ENCODE data around the gene DNAH11. TPM values are rescaled to one million over a fixed set of nuclear protein-coding genes. Genes with fewer than 3 reads are reported as not detected.

DNAH11 gene
- total RNA-seq, 6 donors from 2014 or later, result 4.2 to 45.5 (median 12.0) TPM

- H3K9me3 ChIP-seq, result no peaks in the 10 kb centered on the region
- peak in 1 of 2 donors; percentile 35 for DNase-seq
- 56 to 72% methylated on average over 3 of the region's 3 CpGs for WGBS, 2 donors
- no peak overlapping the region for H3K4me3 ChIP-seq
- no peak for ATAC-seq (ENCODE audit: low FRiP score in 2 of 2)
- TF ChIP-seq EP300 (IDR thresholded peaks at IDR 0.05) (no peak), POLR2AphosphoS5 (IDR thresholded peaks at IDR 0.05) (no peak), POLR2A (IDR thresholded peaks at IDR 0.05) (no peak)
- TF ChIP-seq, protein P1, sequence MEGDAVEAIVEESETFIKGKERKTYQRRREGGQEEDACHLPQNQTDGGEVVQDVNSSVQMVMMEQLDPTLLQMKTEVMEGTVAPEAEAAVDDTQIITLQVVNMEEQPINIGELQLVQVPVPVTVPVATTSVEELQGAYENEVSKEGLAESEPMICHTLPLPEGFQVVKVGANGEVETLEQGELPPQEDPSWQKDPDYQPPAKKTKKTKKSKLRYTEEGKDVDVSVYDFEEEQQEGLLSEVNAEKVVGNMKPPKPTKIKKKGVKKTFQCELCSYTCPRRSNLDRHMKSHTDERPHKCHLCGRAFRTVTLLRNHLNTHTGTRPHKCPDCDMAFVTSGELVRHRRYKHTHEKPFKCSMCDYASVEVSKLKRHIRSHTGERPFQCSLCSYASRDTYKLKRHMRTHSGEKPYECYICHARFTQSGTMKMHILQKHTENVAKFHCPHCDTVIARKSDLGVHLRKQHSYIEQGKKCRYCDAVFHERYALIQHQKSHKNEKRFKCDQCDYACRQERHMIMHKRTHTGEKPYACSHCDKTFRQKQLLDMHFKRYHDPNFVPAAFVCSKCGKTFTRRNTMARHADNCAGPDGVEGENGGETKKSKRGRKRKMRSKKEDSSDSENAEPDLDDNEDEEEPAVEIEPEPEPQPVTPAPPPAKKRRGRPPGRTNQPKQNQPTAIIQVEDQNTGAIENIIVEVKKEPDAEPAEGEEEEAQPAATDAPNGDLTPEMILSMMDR (IDR thresholded peaks at IDR 0.05), result no peak
- H3K27me3 ChIP-seq, result no peaks in the 10 kb centered on the region
- no peak overlapping the region for H3K27ac ChIP-seq
- no peaks in the 10 kb centered on the region for H3K4me1 ChIP-seq
- no peaks in the 10 kb centered on the region for H3K36me3 ChIP-seq
Measured at GRCh38 chr7:21550076-21550475, 7.2 kb downstream of the DNAH11 start.

DNA sequence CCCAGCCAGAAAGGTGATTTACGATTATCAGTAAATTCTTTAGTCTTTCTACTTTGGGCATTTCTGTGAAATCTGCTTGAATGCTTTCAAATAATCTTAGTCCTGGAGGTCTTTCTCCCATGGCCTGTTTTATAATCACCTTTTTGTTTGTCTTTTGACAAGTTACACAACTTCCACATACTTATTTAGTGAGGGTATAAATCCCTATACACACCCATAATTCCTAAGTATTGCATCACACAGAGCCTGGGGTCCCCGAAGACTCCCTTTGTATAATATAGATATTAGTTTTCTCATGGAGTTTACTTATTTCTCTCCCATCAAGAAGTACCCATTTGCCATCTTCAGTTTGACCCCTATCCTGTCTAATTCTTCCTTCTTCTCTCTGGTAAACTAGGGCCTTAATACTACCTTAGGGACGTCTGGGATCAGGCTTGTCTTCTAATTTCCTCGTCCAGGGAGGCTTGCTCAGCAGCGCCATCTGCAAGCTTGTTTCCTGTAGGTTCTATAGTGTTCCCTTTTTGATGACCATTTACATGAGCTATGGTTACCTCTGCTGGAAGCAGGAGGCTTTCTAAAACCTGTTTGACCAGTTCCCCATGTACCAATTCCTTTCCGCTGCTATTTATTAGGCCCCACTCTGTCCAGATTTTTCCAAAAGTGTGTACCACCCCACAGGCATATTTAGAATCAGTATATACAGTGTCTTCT, 8.1 kb downstream of the DNAH11 start:
- 66 to 69% methylated on average over 6 of the region's 6 CpGs for WGBS, 2 donors
- peak in 1 of 2 donors; percentile 31 for DNase-seq
- no peak for ATAC-seq (ENCODE audit: low FRiP score in 2 of 2)
- TF ChIP-seq EP300 (IDR thresholded peaks at IDR 0.05) (no peak), POLR2AphosphoS5 (IDR thresholded peaks at IDR 0.05) (no peak), POLR2A (IDR thresholded peaks at IDR 0.05) (no peak)
- TF ChIP-seq, protein P1 (IDR thresholded peaks at IDR 0.05), result no peak
- no peaks in the 10 kb centered on the region for H3K36me3 ChIP-seq
- H3K4me1 ChIP-seq, result no peaks in the 10 kb centered on the region
- H3K27me3 ChIP-seq, result no peaks in the 10 kb centered on the region
- H3K9me3 ChIP-seq, result no peaks in the 10 kb centered on the region
- H3K4me3 ChIP-seq, result no peak overlapping the region
- H3K27ac ChIP-seq, result no peak overlapping the region

DNA sequence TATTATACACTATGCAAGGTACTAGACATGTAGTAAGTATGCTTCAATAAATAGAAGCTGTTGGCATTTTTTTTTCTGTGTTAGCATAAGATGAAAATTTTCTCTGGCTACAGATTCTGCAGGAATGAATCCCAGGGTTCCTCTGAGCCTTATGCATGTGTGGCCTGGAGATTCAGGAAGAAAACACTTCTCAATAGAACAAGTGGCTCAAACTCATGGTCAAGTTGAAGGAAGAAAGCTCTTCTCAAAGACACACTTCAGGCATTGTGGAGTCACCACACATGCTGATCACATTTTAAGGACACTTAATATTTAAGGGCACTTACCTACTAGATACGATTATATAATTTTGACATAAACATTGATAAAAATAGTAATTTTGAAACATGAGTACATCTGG, 19.5 kb downstream of the DNAH11 start:
- Histone ChIP-seq H3K4me3 (no peak overlapping the region), H3K27ac (no peak overlapping the region), H3K36me3 (no peaks in the 10 kb centered on the region), H3K4me1 (no peaks in the 10 kb centered on the region), H3K27me3 (no peaks in the 10 kb centered on the region), H3K9me3 (no peaks in the 10 kb centered on the region)
- TF ChIP-seq EP300 (IDR thresholded peaks at IDR 0.05) (peak in 1 of 4 donors; percentile 38), POLR2A (IDR thresholded peaks at IDR 0.05) (no peak)
- ATAC-seq (ENCODE audit: low FRiP score in 2 of 2) (no peak), DNase-seq (no peak)
- 71 to 83% methylated on average over 1 of the region's 1 CpG for WGBS, 2 donors

DNA sequence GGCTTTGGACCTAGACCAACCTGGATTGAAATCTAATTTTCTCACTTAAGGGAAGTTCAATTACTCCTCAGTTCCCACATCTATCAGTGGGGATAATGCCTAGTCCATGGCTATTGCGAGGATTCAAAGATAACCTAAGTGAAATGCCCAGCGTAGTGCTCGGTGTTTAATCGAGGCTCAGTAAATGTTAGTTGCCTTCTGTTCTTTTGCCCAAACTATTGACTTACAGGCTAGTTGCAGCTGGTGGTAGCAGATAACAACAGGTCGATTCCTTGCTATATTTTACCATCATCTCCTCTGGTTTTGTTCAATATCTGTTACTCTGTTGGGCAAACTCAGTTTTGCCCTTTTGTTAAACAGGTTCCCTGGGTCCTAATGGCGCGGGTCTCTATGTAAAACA, 22.8 kb downstream of the DNAH11 start:
- ATAC-seq (ENCODE audit: low FRiP score in 2 of 2), result no peak

GRCh38 chr7:21566094-21566493, 23.3 kb downstream of the DNAH11 start:
- Histone ChIP-seq H3K9me3 (no peaks in the 10 kb centered on the region), H3K27me3 (no peaks in the 10 kb centered on the region), H3K27ac (no peak overlapping the region), H3K4me3 (no peak overlapping the region), H3K36me3 (no peaks in the 10 kb centered on the region), H3K4me1 (no peaks in the 10 kb centered on the region)
- DNase-seq (no peak), ATAC-seq (ENCODE audit: low FRiP score in 2 of 2) (no peak)
- 57 to 71% methylated on average over 4 of the region's 4 CpGs for WGBS, 2 donors
- TF ChIP-seq, protein P1 (IDR thresholded peaks at IDR 0.05), result no peak
- no peak for TF ChIP-seq EP300 (IDR thresholded peaks at IDR 0.05)
- no peak for TF ChIP-seq POLR2A (IDR thresholded peaks at IDR 0.05)

More for the DNA sequence above, 22.8 kb downstream of the DNAH11 start:
- Histone ChIP-seq H3K4me1 (no peaks in the 10 kb centered on the region), H3K27me3 (no peaks in the 10 kb centered on the region), H3K4me3 (no peak overlapping the region), H3K27ac (no peak overlapping the region), H3K36me3 (no peaks in the 10 kb centered on the region), H3K9me3 (no peaks in the 10 kb centered on the region)
- TF ChIP-seq, protein P1 (IDR thresholded peaks at IDR 0.05), result no peak
- TF ChIP-seq EP300 (IDR thresholded peaks at IDR 0.05) (no peak), POLR2A (IDR thresholded peaks at IDR 0.05) (no peak), POLR2AphosphoS5 (IDR thresholded peaks at IDR 0.05) (no peak)
- 89 to 90% methylated on average over 7 of the region's 7 CpGs for WGBS, 2 donors
- no peak for DNase-seq

Measured in upper lobe of left lung (tissue), 6 donors.